Lower leg skin (tissue), 4 donors: ENCODE results near the gene FOXL3. TPM values are rescaled to one million over a fixed set of nuclear protein-coding genes. Genes with fewer than 3 reads are reported as not detected.

Experiments used
- DNase-seq, 2 donors: peaks; one replicate each; pipeline ENCODE4 v3.0.0-alpha.2; 2019; ENCODE audit warnings: low spot score in 2 of 2
- H3K4me3 ChIP-seq: fragments of 200-600 bp; sonication (generic); 2 replicates; pipeline ENCODE4 v1.5.1; 2017; ENCODE audit warnings: mild to moderate bottlenecking, low read depth; ENCODE audit not compliant: poor library complexity, severe bottlenecking
- CTCF ChIP-seq, 3 donors: fragments of 450-650 bp; IDR thresholded peaks; one replicate each; pipeline ENCODE4 v1.5.1; 2016; ENCODE audit warnings: antibody characterized with exemption in 3 of 3, mild to moderate bottlenecking in 3 of 3, moderate library complexity in 2 of 3
- POLR2A ChIP-seq, 2 donors: fragments of 450-650 bp; IDR thresholded peaks; one replicate each; pipeline ENCODE4 v1.6.1; 2016 to 2017; ENCODE audit warnings: antibody characterized with exemption in 2 of 2, mild to moderate bottlenecking in 1 of 2, moderate library complexity in 1 of 2
- WGBS, 2 donors: methylation state at CpG; one replicate each; pipeline ENCODE4 v1.1.5; 2018; 5-methylcytosine and 5-hydroxymethylcytosine counted together
- intact Hi-C: fragments of 100-400 bp; cut with DNase I; formaldehyde crosslinking; loops from one replicate; pipeline ENCODE4 v1.15.0; 2023; ENCODE audit warnings: low total_unique reads
- total RNA-seq, 4 donors: library from RNA; depleted of rRNA; stranded (reverse); fragments of >200 nt; gene quantifications; one replicate each; pipeline ENCODE4 v1.1.0, GENCODE V29; 2016

Gene FOXL3
- total RNA-seq, 4 donors from 2014 or later: not detected

GRCh38 chr7:304574-305409, 14.8 kb downstream of the FOXL3 start:
- no peak for DNase-seq
- intact Hi-C loops: no loop called here
- WGBS, 2 donors: 75 to 76% methylated on average over 19 of the region's 19 CpGs
- TF ChIP-seq CTCF (IDR thresholded peaks at IDR 0.05): no peak
- no peak for TF ChIP-seq POLR2A (IDR thresholded peaks at IDR 0.05)
- no peak overlapping the region for H3K4me3 ChIP-seq

GRCh38 chr7:305410-306151, 15.6 kb downstream of the FOXL3 start:
- WGBS, 2 donors: 75% methylated on average over 32 to 34 of the region's 35 CpGs
- intact Hi-C loops: no loop called here
- no peak for TF ChIP-seq POLR2A (IDR thresholded peaks at IDR 0.05)
- TF ChIP-seq CTCF (IDR thresholded peaks at IDR 0.05): no peak
- no peak for DNase-seq
- no peak overlapping the region for H3K4me3 ChIP-seq

- WGBS, 2 donors: 69 to 80% methylated on average over 3 of the region's 3 CpGs
- intact Hi-C loops: no loop called here
- no peak overlapping the region for H3K4me3 ChIP-seq
- TF ChIP-seq CTCF (IDR thresholded peaks at IDR 0.05): no peak
- no peak for DNase-seq
These were observed 18.0 kb downstream of the FOXL3 start for GRCh38 chr7:307970-308369.

DNA sequence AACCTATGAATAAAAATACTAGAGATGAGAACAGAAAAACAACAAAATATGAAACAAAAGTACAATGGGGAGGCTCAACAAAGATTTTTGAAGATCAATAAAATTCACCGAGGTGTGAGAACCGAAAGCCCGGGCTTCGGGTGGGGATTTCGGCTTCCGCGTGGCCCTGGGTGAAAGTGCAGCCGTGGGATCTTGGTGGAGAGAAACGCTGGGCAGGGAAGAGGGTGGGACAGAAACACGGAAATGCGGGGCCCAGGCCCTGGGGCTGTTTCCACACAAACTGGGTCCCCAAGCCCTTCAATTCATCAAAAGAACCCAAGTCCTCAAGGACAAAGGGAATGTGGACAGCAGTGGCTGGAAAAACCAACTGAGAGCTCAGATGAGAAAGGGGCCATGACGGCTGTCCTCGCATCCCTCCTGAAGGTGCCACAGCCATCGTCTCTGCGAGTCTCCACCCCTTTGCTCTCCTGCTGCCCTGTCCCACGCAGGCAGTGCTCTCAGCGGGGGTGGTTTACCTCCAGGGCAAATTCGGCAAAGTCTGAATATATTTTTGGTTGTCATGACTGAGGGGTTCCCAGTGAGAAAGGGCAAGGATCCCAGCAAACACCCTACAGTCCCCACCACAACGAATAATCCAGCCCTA, 19.7 kb downstream of the FOXL3 start:
- no peak for DNase-seq
- intact Hi-C loops: no loop called here
- 87 to 90% methylated on average over 19 of the region's 19 CpGs for WGBS, 2 donors
- TF ChIP-seq CTCF (IDR thresholded peaks at IDR 0.05) (no peak), POLR2A (IDR thresholded peaks at IDR 0.05) (no peak)
- no peak overlapping the region for H3K4me3 ChIP-seq

DNA sequence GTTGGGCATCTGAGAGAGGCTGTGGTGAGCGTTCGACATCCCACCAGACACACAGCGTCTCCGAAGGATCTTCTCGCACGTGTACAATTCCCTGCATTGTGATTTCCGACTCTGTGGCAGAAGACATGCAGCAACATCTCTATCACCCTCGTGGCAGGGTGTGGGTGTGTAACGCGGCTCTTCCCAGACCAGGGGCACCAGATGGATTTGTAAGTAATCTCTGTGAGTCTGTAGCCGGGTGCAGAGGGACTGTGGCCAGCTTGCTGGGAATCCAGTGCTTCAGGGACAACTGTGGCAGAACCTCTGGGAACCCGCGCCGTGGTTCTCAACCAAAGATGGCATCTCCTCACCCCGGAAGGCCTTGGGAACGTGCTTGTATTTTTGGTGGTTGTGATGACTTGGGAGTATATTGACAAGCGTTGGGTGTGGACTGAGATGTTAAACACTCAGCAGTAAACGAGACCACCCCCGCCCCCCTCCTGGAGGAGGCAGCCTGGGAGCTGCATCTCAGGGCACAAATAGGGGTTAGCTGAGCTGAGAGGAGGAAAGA, 21.2 kb downstream of the FOXL3 start:
- no peak for TF ChIP-seq POLR2A (IDR thresholded peaks at IDR 0.05)
- TF ChIP-seq CTCF (IDR thresholded peaks at IDR 0.05): no peak
- DNase-seq: no peak
- intact Hi-C loops: no loop called here
- H3K4me3 ChIP-seq: no peak overlapping the region
- 62 to 74% methylated on average over 17 to 19 of the region's 19 CpGs for WGBS, 2 donors
